ENCODE data around the gene PSMF1. TPM values are rescaled to one million over a fixed set of nuclear protein-coding genes. Genes with fewer than 3 reads are reported as not detected.

Gene PSMF1
- total and polyA plus RNA-seq, 2 donors (not counting 3 experiments of a cell fraction or from before 2014, with no cell fraction given) = 142 to 354 TPM

DNA sequence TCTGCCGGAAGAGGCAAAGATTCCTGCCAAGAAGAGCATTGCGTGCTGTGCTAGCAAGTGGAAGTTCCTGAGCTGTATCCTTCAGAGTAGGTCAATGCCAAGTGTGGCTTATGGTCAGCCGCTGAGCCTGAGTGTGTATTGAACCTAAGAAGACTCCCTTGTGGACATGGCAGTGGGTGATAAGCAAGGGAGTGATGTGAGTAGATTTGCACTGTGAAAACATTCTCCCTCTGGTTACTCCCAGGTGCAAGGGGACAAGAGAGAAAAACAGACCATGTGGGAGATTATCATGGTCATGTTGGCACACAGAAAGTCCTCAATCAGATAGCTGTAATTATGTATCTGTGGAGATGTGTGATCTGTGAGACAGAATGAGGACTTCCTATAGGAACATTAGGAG, 72.4 kb downstream of the PSMF1 start:
- Histone ChIP-seq H3K27me3 (ENCODE audit: control insufficient read depth in 2 of 2, insufficient read depth in 2 of 2, low read length in 2 of 2) (peaks cover 4 to 22% of the 10 kb centered on the region in 2 experiments), H3K4me2 (ENCODE audit: insufficient read depth, low read length) (no peak overlapping the region), H3K4me3 (replicated peaks in 1 of 3; ENCODE audit: insufficient read depth in 1 of 3, low read depth in 1 of 3, low read length in 3 of 3) (no peak overlapping the region), H3K9me1 (replicated peaks; ENCODE audit: control insufficient read depth, extremely low read depth, insufficient read depth, low read length) (no peaks in the 10 kb centered on the region), H4K20me1 (replicated peaks; ENCODE audit: control insufficient read depth, extremely low read depth, insufficient read depth, low read length) (no peaks in the 10 kb centered on the region), H3K36me3 (ENCODE audit: control insufficient read depth in 2 of 2, extremely low read depth in 1 of 2, insufficient read depth in 2 of 2, low read length in 2 of 2) (no peaks in the 10 kb centered on the region), H3K9ac (replicated peaks; ENCODE audit: extremely low read depth, insufficient read depth, low read length) (no peak overlapping the region), H3K79me2 (ENCODE audit: control insufficient read depth, insufficient read depth, low read length) (no peaks in the 10 kb centered on the region), H3K27ac (ENCODE audit: insufficient read depth, low read depth, low read length) (no peak overlapping the region), H3K4me1 (ENCODE audit: control insufficient read depth, extremely low read depth, insufficient read depth, low read length) (no peaks in the 10 kb centered on the region), H2AFZ (ENCODE audit: low read depth, low read length) (no peak overlapping the region), H3K9me3 (replicated peaks; ENCODE audit: control insufficient read depth, insufficient read depth, low read length) (no peaks in the 10 kb centered on the region)
- TF ChIP-seq CTCF (IDR thresholded peaks at IDR 0.05; ENCODE audit: extremely low read depth in 1 of 2, insufficient read depth in 1 of 2, low read depth in 1 of 2, low read length in 2 of 2) (no peak), POLR2A (IDR thresholded peaks at IDR 0.05; ENCODE audit: low read depth, low read length) (no peak), EZH2 (IDR thresholded peaks at IDR 0.05; ENCODE audit: borderline replicate concordance, low read depth, low read length, severe bottlenecking) (no peak), MAX (IDR thresholded peaks at IDR 0.05; ENCODE audit: insufficient read depth, insufficient read length) (no peak), POLR2AphosphoS5 (IDR thresholded peaks at IDR 0.05; ENCODE audit: insufficient read depth, low read depth, low read length) (no peak), MYC (IDR thresholded peaks at IDR 0.05; ENCODE audit: low read depth, low read length) (no peak), JUN (IDR thresholded peaks at IDR 0.05; ENCODE audit: borderline replicate concordance, insufficient read depth, insufficient read length, low read depth) (no peak), GATA2 (IDR thresholded peaks at IDR 0.05; ENCODE audit: insufficient read depth, insufficient read length, low read depth, low read length) (no peak), FOS (IDR thresholded peaks at IDR 0.05; ENCODE audit: borderline replicate concordance, insufficient read depth, low read length) (no peak)
- no TSS peak for BruUV-seq (replicated peaks)
- intact Hi-C loops (cut with micrococcal nuclease) (no loop called here), dilution Hi-C loops (cut with MboI; ENCODE audit: extremely low pct_ligation_motif_present, low sequenced_read_pairs) (no loop called here)
- FAIRE-seq (no peak), DNase-seq (ENCODE audit: low read depth, low spot score) (no peak)
- ChIA-PET CTCF (interaction anchor here (2.1 kb wide), 1 partner anchor 22 kb away, joined by 6 read pairs; no protein-coding TSS in a partner anchor), POLR2A (no interaction called here)

Measured in endothelial cell of umbilical vein (primary cell).